ENCODE measurements around the gene DPP8.

The DPP8 gene

DNA sequence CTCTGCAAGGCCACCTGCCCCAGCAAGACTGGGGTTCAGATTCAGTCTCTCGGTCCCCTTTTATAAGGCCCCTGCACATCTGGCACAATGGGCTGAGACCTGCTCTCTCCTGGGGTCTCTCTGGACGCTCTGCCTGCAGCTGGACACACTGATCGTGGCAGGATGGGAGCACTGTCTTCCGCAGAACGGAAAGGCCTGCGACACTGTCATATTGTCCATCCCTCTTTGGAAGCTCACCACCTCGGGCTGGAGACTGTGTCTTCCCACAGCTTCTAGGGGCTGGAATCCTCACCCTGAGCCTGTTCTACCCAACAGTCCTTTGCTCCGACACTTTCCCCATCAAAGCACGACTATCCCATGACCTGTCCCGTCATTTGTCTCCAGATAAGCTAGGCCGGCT, 83.3 kb downstream of the DPP8 start:
- H3K4me1 ChIP-seq (ENCODE audit: insufficient read depth, low read length, severe bottlenecking): no peaks in the 10 kb centered on the region
- no peaks in the 10 kb centered on the region for H3K79me2 ChIP-seq (ENCODE audit: insufficient read depth, low read length)
- H3K9me3 ChIP-seq (ENCODE audit: low read length): no peaks in the 10 kb centered on the region
- H3K27me3 ChIP-seq (ENCODE audit: insufficient read depth, low read length): no peaks in the 10 kb centered on the region
- H4K20me1 ChIP-seq (ENCODE audit: insufficient read depth, low read length): no peaks in the 10 kb centered on the region
- TF ChIP-seq EZH2 (IDR thresholded peaks at IDR 0.05; ENCODE audit: borderline replicate concordance, low read length) (no peak), CTCF (IDR thresholded peaks at IDR 0.05; ENCODE audit: low read length) (no peak)
- no peaks in the 10 kb centered on the region for H3K36me3 ChIP-seq (ENCODE audit: insufficient read depth, low read length)
- no peak overlapping the region for H3K4me2 ChIP-seq (ENCODE audit: low read length)
- no peak overlapping the region for H3K27ac ChIP-seq (ENCODE audit: low read depth, low read length, poor library complexity, severe bottlenecking)
- no peak overlapping the region for H3K9ac ChIP-seq (ENCODE audit: low read length)
- H2AFZ ChIP-seq (ENCODE audit: low read length): no peak overlapping the region
- no peaks in the 10 kb centered on the region; the same call in 1 of the 2 replicates for H3F3A ChIP-seq (ENCODE audit: insufficient read depth, low read length)
- no peak overlapping the region for H3K4me3 ChIP-seq (ENCODE audit: low read depth, low read length, poor library complexity, severe bottlenecking)
- no peaks in the 10 kb centered on the region for H3K9me2 ChIP-seq (ENCODE audit: low read depth, low read length)

GRCh38 chr15:65431731-65432130, 85.8 kb downstream of the DPP8 start:
- Histone ChIP-seq H3K27me3 (ENCODE audit: insufficient read depth, low read length) (no peaks in the 10 kb centered on the region), H3K9me3 (ENCODE audit: low read length) (no peaks in the 10 kb centered on the region), H3F3A (ENCODE audit: insufficient read depth, low read length) (no peaks in the 10 kb centered on the region), H3K4me1 (ENCODE audit: insufficient read depth, low read length, severe bottlenecking) (no peaks in the 10 kb centered on the region), H3K9me2 (ENCODE audit: low read depth, low read length) (no peaks in the 10 kb centered on the region), H4K20me1 (ENCODE audit: insufficient read depth, low read length) (no peaks in the 10 kb centered on the region), H3K27ac (ENCODE audit: low read depth, low read length, poor library complexity, severe bottlenecking) (no peak overlapping the region), H3K4me2 (ENCODE audit: low read length) (no peak overlapping the region), H3K79me2 (ENCODE audit: insufficient read depth, low read length) (no peaks in the 10 kb centered on the region), H3K36me3 (ENCODE audit: insufficient read depth, low read length) (no peaks in the 10 kb centered on the region), H2AFZ (ENCODE audit: low read length) (no peak overlapping the region), H3K4me3 (ENCODE audit: low read depth, low read length, poor library complexity, severe bottlenecking) (no peak overlapping the region), H3K9ac (ENCODE audit: low read length) (no peak overlapping the region)
- TF ChIP-seq CTCF (IDR thresholded peaks at IDR 0.05; ENCODE audit: low read length) (no peak), EZH2 (IDR thresholded peaks at IDR 0.05; ENCODE audit: borderline replicate concordance, low read length) (no peak)

DNA sequence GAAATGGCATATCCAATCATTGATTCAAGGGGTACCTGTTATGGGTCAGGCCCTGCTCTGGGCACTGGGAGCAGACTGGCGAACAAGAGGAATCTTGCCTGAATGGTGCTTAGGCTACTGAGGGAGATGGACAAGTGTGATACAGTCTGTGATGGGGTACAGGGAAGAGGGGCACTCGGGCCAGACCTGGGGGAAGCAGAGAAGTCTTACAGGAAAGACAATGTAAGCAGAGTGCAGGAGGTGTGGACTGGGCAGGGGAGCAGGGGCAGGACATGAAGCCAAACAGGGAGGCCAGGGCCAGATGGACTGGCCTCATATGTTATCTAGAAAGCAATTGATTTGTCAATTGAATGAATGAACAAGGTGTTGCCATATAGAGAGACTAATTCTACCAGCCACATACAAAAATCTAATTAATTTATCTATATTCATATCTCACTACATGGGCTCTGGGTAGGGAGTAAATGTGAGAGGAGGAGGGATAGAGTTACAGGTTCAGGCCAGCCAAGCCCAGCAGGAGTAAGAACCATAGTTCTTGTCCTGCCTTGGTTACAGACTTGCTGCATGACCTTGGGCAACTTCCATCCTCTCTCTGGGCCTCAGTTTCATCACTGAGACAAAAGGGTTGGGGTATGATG, 91.2 kb downstream of the DPP8 start:
- Histone ChIP-seq H3F3A (ENCODE audit: insufficient read depth, low read length) (no peaks in the 10 kb centered on the region), H3K4me1 (ENCODE audit: insufficient read depth, low read length, severe bottlenecking) (peaks cover 8% of the 10 kb centered on the region), H3K4me2 (ENCODE audit: low read length) (no peak overlapping the region), H3K79me2 (ENCODE audit: insufficient read depth, low read length) (no peaks in the 10 kb centered on the region), H3K27ac (ENCODE audit: low read depth, low read length, poor library complexity, severe bottlenecking) (no peak overlapping the region), H3K4me3 (ENCODE audit: low read depth, low read length, poor library complexity, severe bottlenecking) (no peak overlapping the region), H3K36me3 (ENCODE audit: insufficient read depth, low read length) (no peaks in the 10 kb centered on the region), H3K27me3 (ENCODE audit: insufficient read depth, low read length) (peaks cover 9% of the 10 kb centered on the region; the same call in 1 of the 2 replicates), H3K9ac (ENCODE audit: low read length) (no peak overlapping the region), H4K20me1 (ENCODE audit: insufficient read depth, low read length) (no peaks in the 10 kb centered on the region), H3K9me2 (ENCODE audit: low read depth, low read length) (no peaks in the 10 kb centered on the region), H2AFZ (ENCODE audit: low read length) (no peak overlapping the region), H3K9me3 (ENCODE audit: low read length) (no peaks in the 10 kb centered on the region)
- no peak for TF ChIP-seq EZH2 (IDR thresholded peaks at IDR 0.05; ENCODE audit: borderline replicate concordance, low read length)
- no peak for TF ChIP-seq CTCF (IDR thresholded peaks at IDR 0.05; ENCODE audit: low read length)

Data from OCI-LY1 (cell line).